Lower lobe of right lung (tissue), 2 donors: ENCODE measurements around the gene GATA5. TPM values are rescaled to one million over a fixed set of nuclear protein-coding genes. Genes with fewer than 3 reads are reported as not detected.

Experiments used
- ATAC-seq, 2 donors: fragments of 200-7000 bp; cut with Tn5 transposase; one replicate each; pipeline ENCODE4 v1.9.1; 2020 to 2022; ENCODE audit warnings: mild to moderate bottlenecking in 2 of 2, moderate library complexity in 2 of 2
- DNase-seq: peaks from one replicate; pipeline ENCODE4 v3.0.0-alpha.2; 2020
- H3K27ac ChIP-seq: fragments of 200-600 bp; one replicate; pipeline ENCODE4 v1.8.0; 2022
- H3K27me3 ChIP-seq: fragments of 200-600 bp; one replicate; pipeline ENCODE4 v1.8.0; 2022; ENCODE audit warnings: low read depth
- H3K36me3 ChIP-seq: fragments of 200-600 bp; one replicate; pipeline ENCODE4 v1.8.0; 2022; ENCODE audit warnings: mild to moderate bottlenecking
- H3K4me1 ChIP-seq: fragments of 200-600 bp; one replicate; pipeline ENCODE4 v1.8.0; 2022
- H3K4me3 ChIP-seq: fragments of 200-600 bp; one replicate; pipeline ENCODE4 v1.8.0; 2022; ENCODE audit warnings: mild to moderate bottlenecking
- H3K9me3 ChIP-seq: fragments of 200-600 bp; one replicate; pipeline ENCODE4 v1.8.0; 2022
- intact Hi-C: fragments of 100-400 bp; cut with DNase I; formaldehyde crosslinking; loops from one replicate; pipeline ENCODE4 v1.11.0; 2022
- total RNA-seq: library from RNA; stranded (reverse); fragmentation: NEBNext Ultra II Directional; extraction: Animal tissue kit (Norgen Biotek cat#: 25700); gene quantifications from one replicate; pipeline ENCODE4 v1.2.1, GENCODE V29; 2021
- TF ChIP-seq, protein P1 (sequence below): fragments of 200-600 bp; IDR thresholded peaks from one replicate; pipeline ENCODE4 v1.8.0; 2022; ENCODE audit warnings: antibody characterized with exemption, mild to moderate bottlenecking
- donor health status: DM: no; HTN: yes; CAD: no; lungs with severe emphysema.

The GATA5 gene
- total RNA-seq, 1 donor from 2014 or later, result 1.8 TPM

GRCh38 chr20:62416651-62417637, 58.9 kb downstream of the GATA5 start:
- Histone ChIP-seq H3K9me3 (no peaks in the 10 kb centered on the region), H3K4me3 (no peak overlapping the region), H3K27ac (no peak overlapping the region), H3K27me3 (peaks cover 3% of the 10 kb centered on the region), H3K36me3 (no peaks in the 10 kb centered on the region), H3K4me1 (no peaks in the 10 kb centered on the region)
- DNase-seq (no peak), ATAC-seq (no peak)
- intact Hi-C loops, result no loop called here
- TF ChIP-seq, protein P1, sequence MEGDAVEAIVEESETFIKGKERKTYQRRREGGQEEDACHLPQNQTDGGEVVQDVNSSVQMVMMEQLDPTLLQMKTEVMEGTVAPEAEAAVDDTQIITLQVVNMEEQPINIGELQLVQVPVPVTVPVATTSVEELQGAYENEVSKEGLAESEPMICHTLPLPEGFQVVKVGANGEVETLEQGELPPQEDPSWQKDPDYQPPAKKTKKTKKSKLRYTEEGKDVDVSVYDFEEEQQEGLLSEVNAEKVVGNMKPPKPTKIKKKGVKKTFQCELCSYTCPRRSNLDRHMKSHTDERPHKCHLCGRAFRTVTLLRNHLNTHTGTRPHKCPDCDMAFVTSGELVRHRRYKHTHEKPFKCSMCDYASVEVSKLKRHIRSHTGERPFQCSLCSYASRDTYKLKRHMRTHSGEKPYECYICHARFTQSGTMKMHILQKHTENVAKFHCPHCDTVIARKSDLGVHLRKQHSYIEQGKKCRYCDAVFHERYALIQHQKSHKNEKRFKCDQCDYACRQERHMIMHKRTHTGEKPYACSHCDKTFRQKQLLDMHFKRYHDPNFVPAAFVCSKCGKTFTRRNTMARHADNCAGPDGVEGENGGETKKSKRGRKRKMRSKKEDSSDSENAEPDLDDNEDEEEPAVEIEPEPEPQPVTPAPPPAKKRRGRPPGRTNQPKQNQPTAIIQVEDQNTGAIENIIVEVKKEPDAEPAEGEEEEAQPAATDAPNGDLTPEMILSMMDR, result no peak

DNA sequence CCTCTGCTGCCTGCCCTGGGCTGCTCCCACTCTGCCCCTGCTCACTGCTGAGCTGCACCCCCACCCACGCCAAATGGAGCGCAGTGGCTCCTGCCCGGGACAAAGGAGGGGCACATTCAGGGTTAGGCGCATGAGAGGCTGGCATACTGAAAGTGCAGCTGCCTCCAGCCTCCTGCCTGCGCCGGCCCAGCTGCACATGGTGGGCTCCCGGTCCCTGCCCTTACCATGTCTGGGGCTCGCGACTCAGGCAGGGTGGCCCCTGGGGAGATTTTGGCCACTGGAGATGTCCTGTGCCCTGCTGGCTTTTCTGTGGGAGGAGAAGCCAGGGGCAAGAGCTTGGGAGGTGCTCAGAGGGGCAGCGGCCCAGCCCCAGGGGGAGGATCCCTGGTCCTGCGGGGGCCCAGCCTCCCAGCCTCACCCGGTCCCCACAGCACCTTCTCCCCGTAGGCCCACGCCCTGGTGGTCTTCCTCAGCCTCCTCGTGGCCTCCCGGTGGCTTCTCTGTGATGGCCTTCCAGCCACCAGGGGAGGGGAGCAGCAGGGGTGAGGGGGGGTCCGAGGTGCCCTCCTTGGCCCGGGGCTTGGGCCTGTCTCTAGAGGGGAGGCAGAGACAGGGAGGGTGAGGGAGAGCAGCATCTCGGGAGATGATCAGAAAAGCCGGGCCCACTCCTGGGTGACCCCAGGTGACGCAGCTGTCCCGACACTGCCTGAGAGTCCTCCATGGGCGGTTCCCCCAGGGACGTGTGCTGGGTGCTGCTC, 60.3 kb downstream of the GATA5 start:
- H3K4me3 ChIP-seq, result no peak overlapping the region
- TF ChIP-seq, protein P1, result no peak
- no peak overlapping the region for H3K27ac ChIP-seq
- no peaks in the 10 kb centered on the region for H3K9me3 ChIP-seq
- ATAC-seq (no peak), DNase-seq (no peak)
- peaks cover 3% of the 10 kb centered on the region for H3K27me3 ChIP-seq
- peaks cover under 1% of the 10 kb centered on the region for H3K4me1 ChIP-seq
- H3K36me3 ChIP-seq, result no peaks in the 10 kb centered on the region
- intact Hi-C loops, result no loop called here

DNA sequence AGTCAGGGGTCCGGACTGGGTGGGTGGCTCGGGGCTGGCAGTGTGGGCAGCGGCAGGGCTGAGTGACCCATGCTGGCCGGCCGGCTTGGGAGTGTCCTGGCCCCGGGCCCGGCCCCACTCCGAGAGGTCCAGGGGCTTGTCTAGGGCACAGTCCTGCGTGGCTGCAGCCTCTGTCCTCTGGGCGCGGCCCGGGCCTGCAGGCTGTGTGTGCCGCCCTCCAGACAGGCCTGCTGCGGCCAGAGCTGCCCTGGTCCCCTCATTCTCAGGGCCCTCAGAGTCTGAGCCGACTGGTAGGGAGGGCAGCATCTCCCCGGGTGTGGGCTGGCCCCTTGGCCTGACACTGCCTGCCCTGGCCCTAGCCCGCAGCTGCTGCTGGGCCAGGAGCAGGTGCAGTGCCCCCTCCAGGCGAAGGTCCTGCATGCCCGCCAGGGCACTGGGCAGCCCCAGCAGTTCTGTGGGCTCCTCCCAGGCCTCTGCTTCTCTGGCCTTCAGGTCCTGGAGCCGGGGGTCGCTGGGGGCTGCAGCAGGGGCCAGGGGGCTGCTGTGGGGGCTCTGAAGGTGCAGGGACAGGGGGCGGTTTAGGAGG, 61.8 kb downstream of the GATA5 start:
- no peak for DNase-seq
- H3K27ac ChIP-seq, result no peak overlapping the region
- intact Hi-C loops, result no loop called here
- peaks cover 11% of the 10 kb centered on the region for H3K4me1 ChIP-seq
- no peak overlapping the region for H3K4me3 ChIP-seq
- no peak for ATAC-seq
- H3K27me3 ChIP-seq, result peaks cover 3% of the 10 kb centered on the region
- H3K36me3 ChIP-seq, result no peaks in the 10 kb centered on the region
- TF ChIP-seq, protein P1, result no peak
- no peaks in the 10 kb centered on the region for H3K9me3 ChIP-seq

Other genes with a start within 250 kb of the GATA5 start
- 56.0 TPM for gene OSBPL2, start 237.5 kb downstream of the GATA5 start, total RNA-seq
- gene ADRM1, start 173.0 kb downstream of the GATA5 start, total RNA-seq, result 63.9 TPM
- 282 TPM for gene LAMA5, start 108.7 kb downstream of the GATA5 start, total RNA-seq
- gene RPS21, start 88.9 kb downstream of the GATA5 start, total RNA-seq, result 1,104 TPM
- gene CABLES2, start 68.7 kb downstream of the GATA5 start, total RNA-seq, result 4.5 TPM
- 2.0 TPM for gene RBBP8NL, start 48.5 kb downstream of the GATA5 start, total RNA-seq
- gene SLCO4A1, start 166.5 kb upstream of the GATA5 start, total RNA-seq, result 72.4 TPM
- gene NTSR1, start 232.8 kb upstream of the GATA5 start, total RNA-seq, result not detected